ENCODE measurements around the gene ATAD1.
"Not testable (repeated sequence)": the region's sequence is repeated elsewhere in the genome, so short reads cannot be mapped to it uniquely, and the experiment has no call there.

The ATAD1 gene

GRCh38 chr10:87744606-87745005, 73.4 kb downstream of the ATAD1 start:
- DNase-seq (ENCODE audit: low read depth): no peak
- H3K4me3 ChIP-seq (replicated peaks; ENCODE audit: low read depth, low read length): no peak overlapping the region
- TF ChIP-seq, protein P1, sequence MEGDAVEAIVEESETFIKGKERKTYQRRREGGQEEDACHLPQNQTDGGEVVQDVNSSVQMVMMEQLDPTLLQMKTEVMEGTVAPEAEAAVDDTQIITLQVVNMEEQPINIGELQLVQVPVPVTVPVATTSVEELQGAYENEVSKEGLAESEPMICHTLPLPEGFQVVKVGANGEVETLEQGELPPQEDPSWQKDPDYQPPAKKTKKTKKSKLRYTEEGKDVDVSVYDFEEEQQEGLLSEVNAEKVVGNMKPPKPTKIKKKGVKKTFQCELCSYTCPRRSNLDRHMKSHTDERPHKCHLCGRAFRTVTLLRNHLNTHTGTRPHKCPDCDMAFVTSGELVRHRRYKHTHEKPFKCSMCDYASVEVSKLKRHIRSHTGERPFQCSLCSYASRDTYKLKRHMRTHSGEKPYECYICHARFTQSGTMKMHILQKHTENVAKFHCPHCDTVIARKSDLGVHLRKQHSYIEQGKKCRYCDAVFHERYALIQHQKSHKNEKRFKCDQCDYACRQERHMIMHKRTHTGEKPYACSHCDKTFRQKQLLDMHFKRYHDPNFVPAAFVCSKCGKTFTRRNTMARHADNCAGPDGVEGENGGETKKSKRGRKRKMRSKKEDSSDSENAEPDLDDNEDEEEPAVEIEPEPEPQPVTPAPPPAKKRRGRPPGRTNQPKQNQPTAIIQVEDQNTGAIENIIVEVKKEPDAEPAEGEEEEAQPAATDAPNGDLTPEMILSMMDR (IDR thresholded peaks at IDR 0.05; ENCODE audit: low read length, missing control alignments): no peak

DNA sequence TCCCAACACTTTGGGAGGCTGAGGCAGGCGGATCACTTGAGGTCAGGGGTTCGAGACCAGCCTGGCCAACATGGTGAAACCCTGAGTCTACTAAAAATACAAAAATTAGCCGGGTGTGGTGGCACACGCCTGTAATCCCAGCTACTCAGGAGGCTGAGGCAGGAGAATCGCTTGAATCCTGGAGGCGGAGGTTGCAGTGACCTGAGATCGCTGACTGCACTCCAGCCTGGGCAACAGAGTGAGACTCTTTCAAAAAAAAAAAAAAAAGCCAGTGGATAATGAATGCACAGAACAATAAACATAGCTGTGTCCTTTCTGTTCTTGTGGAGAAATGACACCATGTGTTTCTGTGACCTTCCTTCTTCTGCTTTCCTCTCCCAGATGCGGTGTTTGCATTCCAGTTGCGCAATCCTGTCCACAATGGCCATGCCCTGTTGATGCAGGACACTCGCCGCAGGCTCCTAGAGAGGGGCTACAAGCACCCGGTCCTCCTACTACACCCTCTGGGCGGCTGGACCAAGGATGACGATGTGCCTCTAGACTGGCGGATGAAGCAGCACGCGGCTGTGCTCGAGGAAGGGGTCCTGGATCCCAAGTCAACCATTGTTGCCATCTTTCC, 74.9 kb downstream of the ATAD1 start:
- DNase-seq (ENCODE audit: low read depth); H3K4me3 ChIP-seq (replicated peaks; ENCODE audit: low read depth, low read length): not testable (repeated sequence)

- no peak overlapping the region for H3K4me3 ChIP-seq (replicated peaks; ENCODE audit: low read depth, low read length)
- TF ChIP-seq, protein P1 (IDR thresholded peaks at IDR 0.05; ENCODE audit: low read length, missing control alignments): no peak
- peak; percentile 92 for DNase-seq (ENCODE audit: low read depth)
These were observed 77.8 kb downstream of the ATAD1 start for GRCh38 chr10:87740254-87740655.

GRCh38 chr10:87739703-87740102, 78.3 kb downstream of the ATAD1 start:
- TF ChIP-seq, protein P1 (IDR thresholded peaks at IDR 0.05; ENCODE audit: low read length, missing control alignments): no peak
- H3K4me3 ChIP-seq (replicated peaks; ENCODE audit: low read depth, low read length): no peak overlapping the region
- no peak for DNase-seq (ENCODE audit: low read depth)

DNA sequence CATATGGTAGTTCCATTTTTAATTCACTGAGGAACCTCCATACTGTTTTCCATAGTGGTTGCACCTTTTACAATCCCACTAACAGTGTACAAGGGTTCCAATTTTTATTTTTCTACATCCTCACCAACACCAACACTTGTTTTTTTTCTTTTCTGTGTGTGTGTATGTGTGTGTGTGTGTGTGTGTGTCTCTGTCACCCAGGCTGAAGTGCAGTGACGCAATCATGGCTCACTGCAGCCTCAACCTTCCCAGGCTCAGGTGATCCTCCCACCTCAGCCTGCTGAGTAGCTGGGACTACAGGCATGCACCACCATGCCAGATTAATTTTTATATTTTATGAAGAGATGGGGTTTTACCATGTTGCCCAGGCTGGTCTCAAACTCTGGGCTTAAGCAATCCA, 79.8 kb downstream of the ATAD1 start:
- DNase-seq (ENCODE audit: low read depth); H3K4me3 ChIP-seq (replicated peaks; ENCODE audit: low read depth, low read length): not testable (repeated sequence)

GRCh38 chr10:87734987-87735827, 82.8 kb downstream of the ATAD1 start:
- no peak overlapping the region for H3K4me3 ChIP-seq (replicated peaks; ENCODE audit: low read depth, low read length)
- DNase-seq (ENCODE audit: low read depth): peak; percentile 72
- TF ChIP-seq, protein P1 (IDR thresholded peaks at IDR 0.05; ENCODE audit: low read length, missing control alignments): peak; percentile 80

GRCh38 chr10:87733081-87733480, 84.9 kb downstream of the ATAD1 start:
- TF ChIP-seq, protein P1 (IDR thresholded peaks at IDR 0.05; ENCODE audit: low read length, missing control alignments): no peak
- peak; percentile 46 for DNase-seq (ENCODE audit: low read depth)
- no peak overlapping the region for H3K4me3 ChIP-seq (replicated peaks; ENCODE audit: low read depth, low read length)

- DNase-seq (ENCODE audit: low read depth): no peak
- no peak overlapping the region for H3K4me3 ChIP-seq (replicated peaks; ENCODE audit: low read depth, low read length)
- TF ChIP-seq, protein P1 (IDR thresholded peaks at IDR 0.05; ENCODE audit: low read length, missing control alignments): no peak
These were observed 88.1 kb downstream of the ATAD1 start for GRCh38 chr10:87729940-87730339.

All from fibroblast of pulmonary artery (primary cell).